Uterus (tissue), 2 donors: ENCODE measurements around the gene HTT.

Experiments
- POLR2A ChIP-seq, 2 donors: fragments of 450-650 bp; IDR thresholded peaks; one replicate each; pipeline ENCODE4 v1.6.1; 2016; ENCODE audit warnings: antibody characterized with exemption in 2 of 2, mild to moderate bottlenecking in 1 of 2, moderate library complexity in 1 of 2
- TF ChIP-seq, protein P1 (sequence below), 4 experiments: fragments of 200-600 bp in 2 of 4; fragments of 450-650 bp in 2 of 4; sonication (generic) in 2 of 4; IDR thresholded peaks; one replicate each; pipeline ENCODE4 v1.5.1; 2016 to 2019; ENCODE audit warnings: antibody characterized with exemption in 4 of 4, mild to moderate bottlenecking in 2 of 4, moderate library complexity in 1 of 4

- TF ChIP-seq, protein P1, sequence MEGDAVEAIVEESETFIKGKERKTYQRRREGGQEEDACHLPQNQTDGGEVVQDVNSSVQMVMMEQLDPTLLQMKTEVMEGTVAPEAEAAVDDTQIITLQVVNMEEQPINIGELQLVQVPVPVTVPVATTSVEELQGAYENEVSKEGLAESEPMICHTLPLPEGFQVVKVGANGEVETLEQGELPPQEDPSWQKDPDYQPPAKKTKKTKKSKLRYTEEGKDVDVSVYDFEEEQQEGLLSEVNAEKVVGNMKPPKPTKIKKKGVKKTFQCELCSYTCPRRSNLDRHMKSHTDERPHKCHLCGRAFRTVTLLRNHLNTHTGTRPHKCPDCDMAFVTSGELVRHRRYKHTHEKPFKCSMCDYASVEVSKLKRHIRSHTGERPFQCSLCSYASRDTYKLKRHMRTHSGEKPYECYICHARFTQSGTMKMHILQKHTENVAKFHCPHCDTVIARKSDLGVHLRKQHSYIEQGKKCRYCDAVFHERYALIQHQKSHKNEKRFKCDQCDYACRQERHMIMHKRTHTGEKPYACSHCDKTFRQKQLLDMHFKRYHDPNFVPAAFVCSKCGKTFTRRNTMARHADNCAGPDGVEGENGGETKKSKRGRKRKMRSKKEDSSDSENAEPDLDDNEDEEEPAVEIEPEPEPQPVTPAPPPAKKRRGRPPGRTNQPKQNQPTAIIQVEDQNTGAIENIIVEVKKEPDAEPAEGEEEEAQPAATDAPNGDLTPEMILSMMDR (IDR thresholded peaks at IDR 0.05), result no peak
- TF ChIP-seq POLR2A (IDR thresholded peaks at IDR 0.05), result no peak
Observed at GRCh38 chr4:3263053-3263875, 188.8 kb downstream of the HTT start.
